ENCODE measurements around the gene CCL19.

- TF ChIP-seq, protein P1, sequence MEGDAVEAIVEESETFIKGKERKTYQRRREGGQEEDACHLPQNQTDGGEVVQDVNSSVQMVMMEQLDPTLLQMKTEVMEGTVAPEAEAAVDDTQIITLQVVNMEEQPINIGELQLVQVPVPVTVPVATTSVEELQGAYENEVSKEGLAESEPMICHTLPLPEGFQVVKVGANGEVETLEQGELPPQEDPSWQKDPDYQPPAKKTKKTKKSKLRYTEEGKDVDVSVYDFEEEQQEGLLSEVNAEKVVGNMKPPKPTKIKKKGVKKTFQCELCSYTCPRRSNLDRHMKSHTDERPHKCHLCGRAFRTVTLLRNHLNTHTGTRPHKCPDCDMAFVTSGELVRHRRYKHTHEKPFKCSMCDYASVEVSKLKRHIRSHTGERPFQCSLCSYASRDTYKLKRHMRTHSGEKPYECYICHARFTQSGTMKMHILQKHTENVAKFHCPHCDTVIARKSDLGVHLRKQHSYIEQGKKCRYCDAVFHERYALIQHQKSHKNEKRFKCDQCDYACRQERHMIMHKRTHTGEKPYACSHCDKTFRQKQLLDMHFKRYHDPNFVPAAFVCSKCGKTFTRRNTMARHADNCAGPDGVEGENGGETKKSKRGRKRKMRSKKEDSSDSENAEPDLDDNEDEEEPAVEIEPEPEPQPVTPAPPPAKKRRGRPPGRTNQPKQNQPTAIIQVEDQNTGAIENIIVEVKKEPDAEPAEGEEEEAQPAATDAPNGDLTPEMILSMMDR (conservative IDR thresholded peaks at IDR 0.05; ENCODE audit: low read depth in 2 of 2), result no peak
- TF ChIP-seq REST (IDR thresholded peaks at IDR 0.05; ENCODE audit: unreplicated experiment), result no peak
- TF ChIP-seq, protein P2, sequence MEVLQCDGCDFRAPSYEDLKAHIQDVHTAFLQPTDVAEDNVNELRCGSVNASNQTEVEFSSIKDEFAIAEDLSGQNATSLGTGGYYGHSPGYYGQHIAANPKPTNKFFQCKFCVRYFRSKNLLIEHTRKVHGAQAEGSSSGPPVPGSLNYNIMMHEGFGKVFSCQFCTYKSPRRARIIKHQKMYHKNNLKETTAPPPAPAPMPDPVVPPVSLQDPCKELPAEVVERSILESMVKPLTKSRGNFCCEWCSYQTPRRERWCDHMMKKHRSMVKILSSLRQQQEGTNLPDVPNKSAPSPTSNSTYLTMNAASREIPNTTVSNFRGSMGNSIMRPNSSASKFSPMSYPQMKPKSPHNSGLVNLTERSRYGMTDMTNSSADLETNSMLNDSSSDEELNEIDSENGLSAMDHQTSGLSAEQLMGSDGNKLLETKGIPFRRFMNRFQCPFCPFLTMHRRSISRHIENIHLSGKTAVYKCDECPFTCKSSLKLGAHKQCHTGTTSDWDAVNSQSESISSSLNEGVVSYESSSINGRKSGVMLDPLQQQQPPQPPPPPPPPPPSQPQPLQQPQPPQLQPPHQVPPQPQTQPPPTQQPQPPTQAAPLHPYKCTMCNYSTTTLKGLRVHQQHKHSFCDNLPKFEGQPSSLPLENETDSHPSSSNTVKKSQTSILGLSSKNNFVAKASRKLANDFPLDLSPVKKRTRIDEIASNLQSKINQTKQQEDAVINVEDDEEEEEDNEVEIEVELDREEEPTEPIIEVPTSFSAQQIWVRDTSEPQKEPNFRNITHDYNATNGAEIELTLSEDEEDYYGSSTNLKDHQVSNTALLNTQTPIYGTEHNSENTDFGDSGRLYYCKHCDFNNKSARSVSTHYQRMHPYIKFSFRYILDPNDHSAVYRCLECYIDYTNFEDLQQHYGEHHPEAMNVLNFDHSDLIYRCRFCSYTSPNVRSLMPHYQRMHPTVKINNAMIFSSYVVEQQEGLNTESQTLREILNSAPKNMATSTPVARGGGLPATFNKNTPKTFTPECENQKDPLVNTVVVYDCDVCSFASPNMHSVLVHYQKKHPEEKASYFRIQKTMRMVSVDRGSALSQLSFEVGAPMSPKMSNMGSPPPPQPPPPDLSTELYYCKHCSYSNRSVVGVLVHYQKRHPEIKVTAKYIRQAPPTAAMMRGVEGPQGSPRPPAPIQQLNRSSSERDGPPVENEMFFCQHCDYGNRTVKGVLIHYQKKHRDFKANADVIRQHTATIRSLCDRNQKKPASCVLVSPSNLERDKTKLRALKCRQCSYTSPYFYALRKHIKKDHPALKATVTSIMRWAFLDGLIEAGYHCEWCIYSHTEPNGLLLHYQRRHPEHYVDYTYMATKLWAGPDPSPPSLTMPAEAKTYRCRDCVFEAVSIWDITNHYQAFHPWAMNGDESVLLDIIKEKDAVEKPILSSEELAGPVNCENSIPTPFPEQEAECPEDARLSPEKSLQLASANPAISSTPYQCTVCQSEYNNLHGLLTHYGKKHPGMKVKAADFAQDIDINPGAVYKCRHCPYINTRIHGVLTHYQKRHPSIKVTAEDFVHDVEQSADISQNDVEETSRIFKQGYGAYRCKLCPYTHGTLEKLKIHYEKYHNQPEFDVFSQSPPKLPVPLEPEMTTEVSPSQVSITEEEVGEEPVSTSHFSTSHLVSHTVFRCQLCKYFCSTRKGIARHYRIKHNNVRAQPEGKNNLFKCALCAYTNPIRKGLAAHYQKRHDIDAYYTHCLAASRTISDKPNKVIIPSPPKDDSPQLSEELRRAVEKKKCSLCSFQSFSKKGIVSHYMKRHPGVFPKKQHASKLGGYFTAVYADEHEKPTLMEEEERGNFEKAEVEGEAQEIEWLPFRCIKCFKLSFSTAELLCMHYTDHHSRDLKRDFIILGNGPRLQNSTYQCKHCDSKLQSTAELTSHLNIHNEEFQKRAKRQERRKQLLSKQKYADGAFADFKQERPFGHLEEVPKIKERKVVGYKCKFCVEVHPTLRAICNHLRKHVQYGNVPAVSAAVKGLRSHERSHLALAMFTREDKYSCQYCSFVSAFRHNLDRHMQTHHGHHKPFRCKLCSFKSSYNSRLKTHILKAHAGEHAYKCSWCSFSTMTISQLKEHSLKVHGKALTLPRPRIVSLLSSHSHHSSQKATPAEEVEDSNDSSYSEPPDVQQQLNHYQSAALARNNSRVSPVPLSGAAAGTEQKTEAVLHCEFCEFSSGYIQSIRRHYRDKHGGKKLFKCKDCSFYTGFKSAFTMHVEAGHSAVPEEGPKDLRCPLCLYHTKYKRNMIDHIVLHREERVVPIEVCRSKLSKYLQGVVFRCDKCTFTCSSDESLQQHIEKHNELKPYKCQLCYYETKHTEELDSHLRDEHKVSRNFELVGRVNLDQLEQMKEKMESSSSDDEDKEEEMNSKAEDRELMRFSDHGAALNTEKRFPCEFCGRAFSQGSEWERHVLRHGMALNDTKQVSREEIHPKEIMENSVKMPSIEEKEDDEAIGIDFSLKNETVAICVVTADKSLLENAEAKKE (CRISPR knock-in tag; IDR thresholded peaks at IDR 0.05), result no peak
- no peak for TF ChIP-seq EZH2 (IDR thresholded peaks at IDR 0.05; ENCODE audit: low read depth, unreplicated experiment)
- no peak for TF ChIP-seq CREB1 (CRISPR knock-in tag; IDR thresholded peaks at IDR 0.05; ENCODE audit: low read depth)
- TF ChIP-seq POLR2AphosphoS5 (IDR thresholded peaks at IDR 0.05; ENCODE audit: low read depth), result no peak
- TF ChIP-seq EZH2phosphoT487 (IDR thresholded peaks at IDR 0.05; ENCODE audit: unreplicated experiment), result no peak
- TF ChIP-seq STAT1 (IDR thresholded peaks at IDR 0.05; ENCODE audit: unreplicated experiment), result no peak
- no peak for TF ChIP-seq ZNF114 (CRISPR knock-in tag; IDR thresholded peaks at IDR 0.05)
These were observed 31.4 kb downstream of the CCL19 start for GRCh38 chr9:34659592-34660253.

All from GM23338 (cell line).